Chondrocyte (in vitro differentiated cells): Measurements from ENCODE around the gene HMG20B. TPM values are rescaled to one million over a fixed set of nuclear protein-coding genes. Genes with fewer than 3 reads are reported as not detected.

ENCODE experiments used
- DNase-seq: peaks from one replicate; pipeline ENCODE4 v3.0.0; 2021; ENCODE audit warnings: mixed read lengths, low spot score
- H3K27ac Mint-ChIP-seq: one replicate; pipeline ENCODE4 v1.8.0; 2021; ENCODE audit warnings: mild to moderate bottlenecking, moderate library complexity, mixed read lengths; ENCODE audit not compliant: unreplicated experiment
- H3K27me3 Mint-ChIP-seq: 2 replicates; pipeline ENCODE4 v1.8.0; 2021; ENCODE audit warnings: low read depth, mixed read lengths
- H3K36me3 Mint-ChIP-seq: 2 replicates; pipeline ENCODE4 v1.8.0; 2021; ENCODE audit warnings: low read depth, mixed read lengths
- H3K4me1 Mint-ChIP-seq: 2 replicates; pipeline ENCODE4 v1.8.0; 2021; ENCODE audit warnings: low read depth, mild to moderate bottlenecking, mixed read lengths
- H3K4me3 Mint-ChIP-seq: one replicate; pipeline ENCODE4 v1.8.0; 2021; ENCODE audit warnings: mild to moderate bottlenecking, moderate library complexity, mixed read lengths; ENCODE audit not compliant: unreplicated experiment
- H3K9me3 Mint-ChIP-seq: 2 replicates; pipeline ENCODE4 v1.8.0; 2021; ENCODE audit warnings: low read depth, mixed read lengths
- total RNA-seq: library from RNA; stranded (reverse); gene quantifications from 3 replicates; pipeline ENCODE4 v1.2.1, GENCODE V29; 2021
- TF ChIP-seq, protein P1 (sequence below): fragments of 200-600 bp; sonication (generic); IDR thresholded peaks from 2 replicates; pipeline ENCODE4 v1.5.0; 2021; ENCODE audit warnings: antibody characterized with exemption, mild to moderate bottlenecking, moderate library complexity

The HMG20B gene
- total RNA-seq, 1 donor from 2014 or later = 60.9 TPM

- no peak overlapping the region for H3K4me3 Mint-ChIP-seq
- peaks cover 23% of the 10 kb centered on the region for H3K4me1 Mint-ChIP-seq
- no peaks in the 10 kb centered on the region for H3K9me3 Mint-ChIP-seq
- DNase-seq = no peak
- H3K36me3 Mint-ChIP-seq = no peaks in the 10 kb centered on the region
- TF ChIP-seq, protein P1, sequence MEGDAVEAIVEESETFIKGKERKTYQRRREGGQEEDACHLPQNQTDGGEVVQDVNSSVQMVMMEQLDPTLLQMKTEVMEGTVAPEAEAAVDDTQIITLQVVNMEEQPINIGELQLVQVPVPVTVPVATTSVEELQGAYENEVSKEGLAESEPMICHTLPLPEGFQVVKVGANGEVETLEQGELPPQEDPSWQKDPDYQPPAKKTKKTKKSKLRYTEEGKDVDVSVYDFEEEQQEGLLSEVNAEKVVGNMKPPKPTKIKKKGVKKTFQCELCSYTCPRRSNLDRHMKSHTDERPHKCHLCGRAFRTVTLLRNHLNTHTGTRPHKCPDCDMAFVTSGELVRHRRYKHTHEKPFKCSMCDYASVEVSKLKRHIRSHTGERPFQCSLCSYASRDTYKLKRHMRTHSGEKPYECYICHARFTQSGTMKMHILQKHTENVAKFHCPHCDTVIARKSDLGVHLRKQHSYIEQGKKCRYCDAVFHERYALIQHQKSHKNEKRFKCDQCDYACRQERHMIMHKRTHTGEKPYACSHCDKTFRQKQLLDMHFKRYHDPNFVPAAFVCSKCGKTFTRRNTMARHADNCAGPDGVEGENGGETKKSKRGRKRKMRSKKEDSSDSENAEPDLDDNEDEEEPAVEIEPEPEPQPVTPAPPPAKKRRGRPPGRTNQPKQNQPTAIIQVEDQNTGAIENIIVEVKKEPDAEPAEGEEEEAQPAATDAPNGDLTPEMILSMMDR = no peak
- no peak overlapping the region for H3K27ac Mint-ChIP-seq
- H3K27me3 Mint-ChIP-seq = no peaks in the 10 kb centered on the region
Observed at GRCh38 chr19:3604227-3604986, 31.7 kb downstream of the HMG20B start.

- Mint-ChIP-seq H3K4me3 (no peak overlapping the region), H3K27me3 (no peaks in the 10 kb centered on the region), H3K9me3 (no peaks in the 10 kb centered on the region), H3K4me1 (peaks cover 27% of the 10 kb centered on the region), H3K27ac (no peak overlapping the region), H3K36me3 (no peaks in the 10 kb centered on the region)
- TF ChIP-seq, protein P1 = no peak
- DNase-seq = no peak
Observed at GRCh38 chr19:3604987-3605343, 32.2 kb downstream of the HMG20B start.

DNA sequence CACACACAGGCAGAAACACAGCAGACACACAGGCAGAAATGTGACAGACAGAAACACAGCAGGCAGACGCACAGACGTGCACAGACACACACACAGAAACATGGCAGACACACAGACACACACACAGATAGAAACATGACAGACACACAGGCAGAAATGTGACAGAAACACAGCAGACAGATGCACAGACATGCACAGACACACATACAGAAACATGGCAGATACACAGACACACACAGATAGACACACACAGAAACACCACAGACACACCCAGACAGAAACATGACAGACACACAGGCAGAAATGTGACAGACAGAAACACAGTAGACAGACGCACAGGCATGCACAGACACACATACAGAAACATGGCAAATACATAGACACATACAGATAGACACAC lies 32.6 kb downstream of the HMG20B start:
- H3K27ac Mint-ChIP-seq = no peak overlapping the region
- no peak for DNase-seq

GRCh38 chr19:3605770-3606169 lies 33.0 kb downstream of the HMG20B start:
- no peaks in the 10 kb centered on the region for H3K36me3 Mint-ChIP-seq
- TF ChIP-seq, protein P1 = no peak
- H3K4me1 Mint-ChIP-seq = peaks cover 35% of the 10 kb centered on the region
- no peak overlapping the region for H3K27ac Mint-ChIP-seq
- no peaks in the 10 kb centered on the region for H3K27me3 Mint-ChIP-seq
- H3K9me3 Mint-ChIP-seq = no peaks in the 10 kb centered on the region
- no peak overlapping the region for H3K4me3 Mint-ChIP-seq
- DNase-seq = no peak

More for the DNA sequence above, 32.6 kb downstream of the HMG20B start:
- Mint-ChIP-seq H3K4me3 (no peak overlapping the region), H3K36me3 (no peaks in the 10 kb centered on the region), H3K27me3 (no peaks in the 10 kb centered on the region), H3K9me3 (no peaks in the 10 kb centered on the region), H3K4me1 (peaks cover 31% of the 10 kb centered on the region)
- TF ChIP-seq, protein P1 = no peak

DNA sequence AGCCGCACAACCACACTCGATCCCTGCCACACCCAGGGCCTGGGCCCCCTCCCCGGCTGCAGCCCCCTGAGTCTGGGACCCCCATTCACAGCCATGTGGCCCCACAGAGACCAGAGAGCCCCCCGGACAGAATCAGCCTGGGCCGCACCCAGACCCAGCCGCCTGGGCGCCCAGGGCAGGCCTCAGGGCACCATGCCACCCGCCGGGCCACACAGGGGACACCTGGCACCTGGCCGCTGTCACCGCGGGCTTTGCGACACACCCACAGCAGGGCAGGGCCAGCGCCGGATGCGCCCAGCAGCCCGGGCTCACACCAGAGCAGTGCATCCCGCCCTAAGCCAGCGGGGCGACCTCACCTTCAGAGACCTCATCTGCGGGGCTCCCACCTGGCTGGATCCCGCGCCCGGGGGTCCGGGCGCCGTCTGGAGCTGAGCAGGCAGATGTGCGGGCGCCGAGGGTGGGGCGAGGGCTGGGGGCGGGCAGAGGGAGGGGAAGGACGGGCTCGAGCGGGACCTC lies 33.5 kb downstream of the HMG20B start:
- Mint-ChIP-seq H3K27me3 (no peaks in the 10 kb centered on the region), H3K36me3 (no peaks in the 10 kb centered on the region), H3K4me1 (peaks cover 35% of the 10 kb centered on the region), H3K4me3 (no peak overlapping the region), H3K9me3 (no peaks in the 10 kb centered on the region), H3K27ac (no peak overlapping the region)
- no peak for DNase-seq
- TF ChIP-seq, protein P1 = no peak
